KMS-11 (cell line): ENCODE measurements around the gene TMEM25.
"Not testable (repeated sequence)": the region's sequence is repeated elsewhere in the genome, so short reads cannot be mapped to it uniquely, and the experiment has no call there.

Experiments used
- H2AFZ ChIP-seq: fragments of 200-600 bp; sonication (generic); 2 replicates; pipeline ENCODE4 v1.6.1; 2016; ENCODE audit warnings: antibody characterized with exemption, mixed run types, low read depth
- H3K27ac ChIP-seq: fragments of 200-600 bp; sonication (generic); 2 replicates; pipeline ENCODE4 v1.6.1; 2016; ENCODE audit warnings: mild to moderate bottlenecking, mixed run types
- H3K27me3 ChIP-seq: fragments of 200-600 bp; sonication (generic); 2 replicates; pipeline ENCODE4 v1.6.1; 2017; ENCODE audit warnings: mild to moderate bottlenecking, low read depth, mixed run types, moderate library complexity; ENCODE audit not compliant: insufficient read depth
- H3K36me3 ChIP-seq: fragments of 200-600 bp; sonication (generic); 2 replicates; pipeline ENCODE4 v1.6.1; 2017; ENCODE audit warnings: mild to moderate bottlenecking, mixed run types; ENCODE audit not compliant: insufficient read depth
- H3K4me1 ChIP-seq: fragments of 200-600 bp; sonication (generic); 2 replicates; pipeline ENCODE4 v1.6.1; 2016; ENCODE audit warnings: mild to moderate bottlenecking, low read depth, mixed run types; ENCODE audit not compliant: poor library complexity, severe bottlenecking
- H3K4me2 ChIP-seq: fragments of 200-600 bp; sonication (generic); 2 replicates; pipeline ENCODE4 v1.7.0; 2016; ENCODE audit warnings: mild to moderate bottlenecking, mixed run types
- H3K4me3 ChIP-seq: fragments of 200-600 bp; sonication (generic); IDR thresholded peaks from 2 replicates; pipeline ENCODE4 v1.6.1; 2017; ENCODE audit warnings: low read depth, low read length, mixed read lengths; ENCODE audit not compliant: insufficient read depth
- H3K79me2 ChIP-seq: fragments of 200-600 bp; sonication (generic); 2 replicates; pipeline ENCODE4 v1.6.1; 2016; ENCODE audit warnings: low read depth, mixed run types; ENCODE audit not compliant: insufficient read depth
- H3K9ac ChIP-seq: fragments of 200-600 bp; sonication (generic); 2 replicates; pipeline ENCODE4 v1.6.1; 2016; ENCODE audit warnings: mild to moderate bottlenecking, mixed run types
- H4K20me1 ChIP-seq: fragments of 200-600 bp; sonication (generic); 2 replicates; pipeline ENCODE4 v1.6.1; 2016; ENCODE audit warnings: mild to moderate bottlenecking, mixed run types; ENCODE audit not compliant: insufficient read depth
- CTCF ChIP-seq: fragments of 200-600 bp; sonication (generic); conservative IDR thresholded peaks from 2 replicates; pipeline ENCODE4 v1.6.1; 2017; ENCODE audit warnings: low read depth, mild to moderate bottlenecking, antibody characterized with exemption, low read length, moderate library complexity, mixed read lengths

TMEM25 gene

DNA sequence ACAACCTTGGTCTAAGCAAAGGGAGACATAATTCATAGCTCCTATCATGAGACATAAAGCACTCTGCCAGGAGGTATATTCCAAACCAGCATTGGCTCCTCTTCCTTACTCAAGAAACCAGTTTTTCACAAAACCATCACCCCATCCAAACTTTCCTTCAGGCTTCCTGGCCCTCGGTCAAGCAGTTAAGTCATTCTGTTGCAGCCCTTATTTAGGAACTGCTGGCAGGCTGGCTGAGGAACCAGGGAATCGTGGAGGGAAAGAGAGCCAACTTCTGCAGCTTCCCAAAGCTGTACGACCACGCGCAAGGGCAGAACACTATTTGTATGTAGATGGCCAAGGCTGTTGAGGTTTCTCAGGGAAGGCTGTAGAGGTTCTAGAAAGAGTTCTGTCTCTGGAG is 34.1 kb downstream of the TMEM25 start:
- Histone ChIP-seq H2AFZ (no peak overlapping the region), H3K9ac (no peak overlapping the region)

GRCh38 chr11:118569670-118570069 is 38.7 kb downstream of the TMEM25 start:
- Histone ChIP-seq H2AFZ (no peak overlapping the region), H3K4me2 (no peak overlapping the region), H4K20me1 (0 out of 2 replicates have a peak, but pooled peaks cover 6% of the 10 kb centered on the region), H3K27me3 (no peaks in the 10 kb centered on the region), H3K79me2 (peaks cover 24% of the 10 kb centered on the region), H3K27ac (no peak overlapping the region), H3K36me3 (no peaks in the 10 kb centered on the region), H3K4me1 (peaks cover 19% of the 10 kb centered on the region), H3K9ac (no peak overlapping the region), H3K4me3 (no peak overlapping the region)
- TF ChIP-seq CTCF, result no peak

More for the DNA sequence above, 34.1 kb downstream of the TMEM25 start:
- no peaks in the 10 kb centered on the region for H4K20me1 ChIP-seq
- H3K27me3 ChIP-seq, result no peaks in the 10 kb centered on the region
- no peak overlapping the region for H3K4me2 ChIP-seq
- no peak overlapping the region for H3K4me3 ChIP-seq
- TF ChIP-seq CTCF, result no peak
- no peak overlapping the region for H3K27ac ChIP-seq
- H3K4me1 ChIP-seq, result no peaks in the 10 kb centered on the region
- no peaks in the 10 kb centered on the region for H3K36me3 ChIP-seq
- H3K79me2 ChIP-seq, result no peaks in the 10 kb centered on the region

DNA sequence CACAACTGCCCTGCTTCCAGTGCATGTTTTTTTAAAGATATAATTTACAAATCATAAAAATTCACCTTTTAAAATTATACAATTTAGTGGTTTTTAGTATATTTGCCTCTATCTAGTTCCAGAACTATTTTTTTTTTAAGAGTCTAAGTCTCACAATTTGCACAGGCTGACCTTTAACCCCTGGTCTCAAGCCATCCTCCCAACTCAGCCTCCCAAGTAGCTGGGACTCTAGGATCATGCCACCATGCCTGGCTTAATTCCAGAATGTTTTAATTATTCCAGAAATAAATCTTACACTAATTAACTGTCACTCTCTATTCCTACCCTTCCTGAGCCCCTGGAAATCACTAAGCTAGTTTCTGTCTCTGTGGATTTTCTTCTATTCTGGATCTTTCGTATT is 39.8 kb downstream of the TMEM25 start:
- H3K79me2 ChIP-seq, result peaks cover 35% of the 10 kb centered on the region
- peaks cover 27% of the 10 kb centered on the region for H3K4me1 ChIP-seq
- no peak overlapping the region for H3K4me2 ChIP-seq
- H3K36me3 ChIP-seq, result no peaks in the 10 kb centered on the region
- no peak overlapping the region for H2AFZ ChIP-seq
- H3K27me3 ChIP-seq, result no peaks in the 10 kb centered on the region
- H3K27ac ChIP-seq, result no peak overlapping the region
- H3K9ac ChIP-seq, result no peak overlapping the region
- no peak for TF ChIP-seq CTCF
- no peak overlapping the region for H3K4me3 ChIP-seq
- H4K20me1 ChIP-seq, result 0 out of 2 replicates have a peak, but pooled peaks cover 9% of the 10 kb centered on the region

DNA sequence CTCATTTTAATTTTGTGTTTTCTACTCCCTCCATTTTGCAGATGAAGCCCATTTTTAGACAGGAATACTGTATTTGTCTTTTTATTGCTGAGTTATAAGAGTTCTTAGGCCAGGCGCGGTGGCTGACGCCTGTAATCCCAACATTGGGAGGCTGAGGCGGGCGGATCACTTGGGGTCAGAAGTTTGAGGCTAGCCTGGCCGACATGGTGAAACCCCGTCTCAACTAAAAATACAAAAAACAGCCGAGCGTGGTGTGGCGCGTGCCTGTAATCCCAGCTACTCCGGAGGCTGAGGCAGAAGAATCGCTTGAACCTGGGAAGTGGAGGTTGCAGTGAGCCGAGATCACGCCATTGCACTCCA is 40.7 kb downstream of the TMEM25 start:
- H2AFZ ChIP-seq, result peak overlapping the region; percentile 76

DNA sequence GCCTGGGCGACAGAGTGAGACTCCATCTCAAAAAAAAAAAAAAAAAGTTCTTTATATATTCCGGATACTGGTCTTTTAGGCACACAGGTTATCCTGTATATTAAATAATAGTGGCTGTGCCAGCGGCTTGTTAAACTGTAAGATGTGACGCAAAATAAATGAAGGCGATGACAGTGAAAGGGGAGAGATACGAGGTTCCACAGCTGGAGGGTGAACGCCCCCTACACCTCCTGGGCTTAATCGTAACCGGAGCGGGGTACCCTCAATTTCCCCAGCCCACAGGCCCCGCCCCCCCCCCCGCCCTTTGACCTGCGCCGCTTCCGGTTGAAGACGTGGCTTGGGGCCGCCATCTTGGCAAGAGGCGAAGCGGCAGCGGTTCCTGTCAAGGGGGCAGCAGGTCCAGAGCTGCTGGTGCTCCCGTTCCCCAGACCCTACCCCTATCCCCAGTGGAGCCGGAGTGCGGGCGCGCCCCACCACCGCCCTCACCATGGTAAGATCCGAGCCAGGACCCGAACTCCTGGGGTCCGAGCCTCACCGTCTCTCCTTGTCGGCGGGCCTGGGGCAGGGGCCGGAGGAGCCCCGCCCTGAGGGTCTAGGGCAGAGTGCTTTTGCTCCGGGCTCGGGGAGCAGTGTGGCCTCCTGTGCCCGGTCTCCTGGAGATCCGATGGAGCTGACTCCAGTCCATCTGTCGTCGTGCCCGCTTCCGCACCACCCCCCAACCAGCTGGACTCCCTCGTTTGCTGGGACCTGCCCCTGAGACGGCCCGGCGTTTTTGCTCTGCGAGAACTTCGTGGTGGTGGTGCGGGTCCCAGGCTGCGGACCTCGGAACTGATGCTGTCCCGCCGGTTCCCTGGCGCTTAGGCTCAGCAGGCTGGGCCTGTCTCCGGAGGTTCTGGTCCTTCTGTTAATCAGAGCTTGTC is 41.3 kb downstream of the TMEM25 start, which contains the start of gene ARCN1:
Gene ARCN1, plus strand, starts transcription at position 349 of the 920 bp plus-strand sequence. Its CDS starts 139 bp downstream, at position 488.
- Histone ChIP-seq H3K4me3 (no peak within 1 kb of the TSS), H3K27me3 (no peaks in the 10 kb centered on the region), H3K36me3 (no peaks in the 10 kb centered on the region), H3K4me2 (peak within 1 kb of the TSS; percentile 84), H4K20me1 (0 out of 2 replicates have a peak, but pooled peaks cover 11% of the 10 kb centered on the region), H3K9ac (peak within 1 kb of the TSS; percentile 88), H3K4me1 (peaks cover 31% of the 10 kb centered on the region), H2AFZ (peak within 1 kb of the TSS; percentile 76), H3K79me2 (peaks cover 50% of the 10 kb centered on the region), H3K27ac (peak within 1 kb of the TSS; percentile 74)
- no peak for TF ChIP-seq CTCF

More for the DNA sequence above, 40.7 kb downstream of the TMEM25 start:
- peak overlapping the region; percentile 40 for H3K27ac ChIP-seq
- H4K20me1 ChIP-seq, result 0 out of 2 replicates have a peak, but pooled peaks cover 11% of the 10 kb centered on the region
- not testable (repeated sequence) for H3K4me3 ChIP-seq, H3K36me3 ChIP-seq, H3K27me3 ChIP-seq
- peak overlapping the region; percentile 54 for H3K4me2 ChIP-seq
- peaks cover 44% of the 10 kb centered on the region for H3K79me2 ChIP-seq
- peaks cover 31% of the 10 kb centered on the region for H3K4me1 ChIP-seq
- peak overlapping the region; percentile 88; the same call in 1 of the 2 replicates for H3K9ac ChIP-seq
